HCT116 (cell line): ENCODE measurements around the gene KMT5C. TPM values are rescaled to one million over a fixed set of nuclear protein-coding genes. Genes with fewer than 3 reads are reported as not detected.

Experiments used
- ATAC-seq: fragments of 200-7000 bp; cut with Tn5 transposase; 2 replicates; pipeline ENCODE4 v1.9.1; 2020; ENCODE audit warnings: mild to moderate bottlenecking, moderate library complexity
- BruUV-seq: library from RNA; stranded (reverse); fragments of 400-500 nt; replicated peaks from 2 replicates; lab custom pipeline; 2021; lab: Mats Ljungman, UMichigan
- CTCF ChIA-PET: fragments of 300-600 bp; sonication (Branson Sonifier 250); formaldehyde crosslinking; loops from one replicate; lab custom pipeline; 2021; ENCODE audit warnings: antibody characterized with exemption; lab: Charles Lee
- POLR2A ChIA-PET: fragments of 300-600, 350-600 bp; sonication (Branson Sonifier 250); formaldehyde crosslinking; loops from one replicate; lab custom pipeline; 2021; ENCODE audit warnings: antibody characterized with exemption; lab: Charles Lee
- RAD21 ChIA-PET, 2 experiments: fragments of 300-600 bp; sonication (Branson Sonifier 250); formaldehyde crosslinking; loops; one replicate each; lab custom pipeline; 2023; ENCODE audit warnings: low total read pairs in 2 of 2; ENCODE audit not compliant: uncharacterized antibody in 2 of 2, unreplicated experiment in 2 of 2, low non-redundant PET in 1 of 2; lab: Charles Lee
- DNase-seq: peaks from one replicate; pipeline ENCODE4 v3.0.0-alpha.2; 2010; ENCODE audit warnings: low read depth, low spot score
- H2AFZ ChIP-seq: fragments of 200-600 bp; shearing (Covaris generic), sonication (generic); 2 replicates; pipeline ENCODE4 v1.6.1; 2017; ENCODE audit warnings: low read depth, mixed run types, mixed read lengths, antibody characterized with exemption, low read length; ENCODE audit not compliant: poor library complexity, severe bottlenecking
- H3K27ac ChIP-seq: 2 replicates; pipeline ENCODE4 v1.5.1; 2012; ENCODE audit warnings: low read depth, low read length
- H3K27me3 ChIP-seq: fragments of 200-600 bp; sonication (generic); 2 replicates; pipeline ENCODE4 v1.6.1; 2016; ENCODE audit warnings: mixed run types, low read length, mixed read lengths; ENCODE audit not compliant: insufficient read depth
- H3K36me3 ChIP-seq, 2 experiments: fragments of 200-500 bp in 1 of 2; fragments of 200-600 bp in 1 of 2; sonication (Bioruptor generic) in 1 of 2; sonication (generic) in 1 of 2; 2 replicates each; pipeline versions ENCODE4 v1.5.1 to v1.6.1; 2014 to 2016; ENCODE audit warnings: low read length in 2 of 2, inconsistent platforms in 1 of 2, mixed read lengths in 1 of 2, mixed run types in 1 of 2; ENCODE audit not compliant: insufficient read depth in 2 of 2, control insufficient read depth in 1 of 2
- H3K4me1 ChIP-seq, 2 experiments: fragments of 200-600 bp in 1 of 2; sonication (generic) in 1 of 2; 2 replicates each; pipeline versions ENCODE4 v1.5.1 to v1.6.1; 2012 to 2017; ENCODE audit warnings: low read length in 2 of 2, inconsistent platforms in 1 of 2, mild to moderate bottlenecking in 1 of 2, mixed read lengths in 1 of 2, mixed run types in 1 of 2, moderate library complexity in 1 of 2; ENCODE audit not compliant: insufficient read depth in 2 of 2, control insufficient read depth in 1 of 2
- H3K4me2 ChIP-seq: fragments of 200-600 bp; sonication (generic); 2 replicates; pipeline ENCODE4 v1.6.1; 2017; ENCODE audit warnings: mixed run types, low read length, mixed read lengths
- H3K4me3 ChIP-seq, 2 experiments: fragments of 200-600 bp in 1 of 2; sonication (generic) in 1 of 2; replicated peaks in 1 of 2; 2 replicates each; pipeline ENCODE4 v1.5.1; 2011 to 2016; ENCODE audit warnings: low read length in 2 of 2, control low read depth in 1 of 2, low read depth in 1 of 2, mild to moderate bottlenecking in 1 of 2, mixed read lengths in 1 of 2, mixed run types in 1 of 2
- H3K79me2 ChIP-seq: fragments of 200-600 bp; sonication (generic); 2 replicates; pipeline ENCODE4 v1.6.1; 2017; ENCODE audit warnings: mild to moderate bottlenecking, mixed run types, low read length, moderate library complexity, mixed read lengths; ENCODE audit not compliant: insufficient read depth
- H3K9ac ChIP-seq: fragments of 200-600 bp; sonication (generic); 2 replicates; pipeline ENCODE4 v1.6.1; 2016; ENCODE audit warnings: low read length, mixed read lengths
- H3K9me2 ChIP-seq: fragments of 200-600 bp; sonication (generic), shearing (Covaris generic); 2 replicates; pipeline ENCODE4 v1.6.1; 2017; ENCODE audit warnings: mixed run types, mild to moderate bottlenecking, moderate library complexity; ENCODE audit not compliant: insufficient read depth
- H3K9me3 ChIP-seq, 2 experiments: fragments of 200-500 bp in 1 of 2; fragments of 200-600 bp in 1 of 2; sonication (Bioruptor generic) in 1 of 2; sonication (generic) in 1 of 2; 2 replicates each; pipeline ENCODE4 v1.6.1; 2014 to 2017; ENCODE audit warnings: low read length in 2 of 2, mixed read lengths in 2 of 2, inconsistent platforms in 1 of 2, low read depth in 1 of 2, mild to moderate bottlenecking in 1 of 2, mixed run types in 1 of 2, moderate library complexity in 1 of 2; ENCODE audit not compliant: control insufficient read depth in 1 of 2, insufficient read depth in 1 of 2
- H4K20me1 ChIP-seq: fragments of 200-600 bp; sonication (generic), shearing (Covaris generic); 2 replicates; pipeline ENCODE4 v1.6.1; 2017; ENCODE audit warnings: mixed run types, mild to moderate bottlenecking, moderate library complexity; ENCODE audit not compliant: insufficient read depth
- CBX3 ChIP-seq: IDR thresholded peaks from 2 replicates; pipeline ENCODE4 v1.6.1; 2012; ENCODE audit warnings: low read depth
- ELF1 ChIP-seq: IDR thresholded peaks from 2 replicates; pipeline ENCODE4 v1.6.1; 2012; ENCODE audit warnings: low read depth, borderline replicate concordance
- EZH2phosphoT487 ChIP-seq: fragments of 200-600 bp; IDR thresholded peaks from 2 replicates; pipeline ENCODE4 v1.6.1; 2018; ENCODE audit warnings: antibody characterized with exemption, borderline replicate concordance
- FOSL1 ChIP-seq: IDR thresholded peaks from 2 replicates; pipeline ENCODE4 v1.6.1; 2012; ENCODE audit warnings: low read depth
- JUND ChIP-seq: IDR thresholded peaks from 2 replicates; pipeline ENCODE4 v1.6.1; 2012
- POLR2A ChIP-seq: IDR thresholded peaks from 2 replicates; pipeline ENCODE4 v1.7.0; 2011; ENCODE audit warnings: borderline replicate concordance; ENCODE audit not compliant: insufficient read depth, insufficient read length; ENCODE audit errors: extremely low read depth
- POLR2AphosphoS5 ChIP-seq: IDR thresholded peaks from 2 replicates; pipeline ENCODE4 v1.6.1; 2011; ENCODE audit warnings: mild to moderate bottlenecking, low read depth, low read length, moderate library complexity
- SRF ChIP-seq: IDR thresholded peaks from 2 replicates; pipeline ENCODE4 v1.6.1; 2012; ENCODE audit warnings: low read depth
- TCF7L2 ChIP-seq: IDR thresholded peaks from 2 replicates; pipeline ENCODE4 v1.7.0; 2011; ENCODE audit warnings: borderline replicate concordance, inconsistent platforms; ENCODE audit not compliant: insufficient read depth, insufficient read length; ENCODE audit errors: extremely low read depth
- ZFX ChIP-seq: fragments of 450-650 bp; IDR thresholded peaks from 2 replicates; pipeline ENCODE4 v1.6.1; 2017
- intact Hi-C: fragments of 100-400 bp; cut with micrococcal nuclease; formaldehyde crosslinking; loops from 2 replicates; pipeline ENCODE4 v1.10.0; 2022
- total RNA-seq: library from RNA; stranded (reverse); gene quantifications from one replicate; pipeline ENCODE4 v1.2.1, GENCODE V29; 2021; ENCODE audit not compliant: unreplicated experiment
- TF ChIP-seq, protein P1 (sequence below): IDR thresholded peaks from 2 replicates; pipeline ENCODE4 v1.6.1; 2012; ENCODE audit warnings: low read depth
- TF ChIP-seq, protein P2 (sequence below): IDR thresholded peaks from 2 replicates; pipeline ENCODE4 v1.6.1; 2012
- TF ChIP-seq, protein P3 (sequence below): IDR thresholded peaks from 2 replicates; pipeline ENCODE4 v1.6.1; 2011; ENCODE audit warnings: mild to moderate bottlenecking, low read length, moderate library complexity; ENCODE audit not compliant: insufficient replicate concordance; ENCODE audit errors: extremely low read depth

KMT5C gene
- total RNA-seq, 1 experiment from 2014 or later: 27.5 TPM

DNA sequence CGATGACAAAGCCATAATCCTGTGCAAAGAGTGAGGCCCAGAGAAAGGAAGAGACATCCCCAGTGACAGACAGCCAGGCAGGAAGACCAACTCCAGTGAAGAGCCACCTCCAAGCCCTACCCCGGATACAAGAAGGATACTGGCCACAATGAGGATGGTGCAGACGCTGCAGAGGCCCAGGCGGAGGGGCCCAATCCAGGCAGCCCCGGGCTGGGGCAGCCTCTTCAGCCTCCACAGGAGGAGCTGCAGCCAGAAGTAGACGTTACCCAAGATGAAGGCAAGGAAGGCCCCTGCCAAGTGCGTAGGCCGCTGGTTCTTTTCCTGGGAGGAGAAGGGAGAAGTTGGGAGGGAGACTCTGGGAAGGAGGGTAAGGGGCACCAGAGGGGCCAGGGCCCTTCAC is 23.0 kb upstream of the KMT5C start:
- no peaks in the 10 kb centered on the region for H3K4me1 ChIP-seq
- H3K9ac ChIP-seq: no peak overlapping the region
- no peak overlapping the region for H2AFZ ChIP-seq
- H4K20me1 ChIP-seq: no peaks in the 10 kb centered on the region
- no peak overlapping the region for H3K27ac ChIP-seq
- no peaks in the 10 kb centered on the region for H3K36me3 ChIP-seq
- DNase-seq (no peak), ATAC-seq (no peak)
- no peaks in the 10 kb centered on the region for H3K9me3 ChIP-seq
- no TSS peak for BruUV-seq
- no peak overlapping the region for H3K4me2 ChIP-seq
- no peaks in the 10 kb centered on the region for H3K9me2 ChIP-seq
- intact Hi-C loops: no loop called here
- no peaks in the 10 kb centered on the region for H3K27me3 ChIP-seq
- no peaks in the 10 kb centered on the region for H3K79me2 ChIP-seq
- POLR2A ChIA-PET: no interaction called here
- CTCF ChIA-PET: interaction anchor here (2.5 kb wide), 1 partner anchor 15 kb away, joined by 11 read pairs; no protein-coding TSS in a partner anchor
- H3K4me3 ChIP-seq: no peak overlapping the region
- no peak for TF ChIP-seq POLR2A
- TF ChIP-seq SRF: no peak
- TF ChIP-seq, protein P1, sequence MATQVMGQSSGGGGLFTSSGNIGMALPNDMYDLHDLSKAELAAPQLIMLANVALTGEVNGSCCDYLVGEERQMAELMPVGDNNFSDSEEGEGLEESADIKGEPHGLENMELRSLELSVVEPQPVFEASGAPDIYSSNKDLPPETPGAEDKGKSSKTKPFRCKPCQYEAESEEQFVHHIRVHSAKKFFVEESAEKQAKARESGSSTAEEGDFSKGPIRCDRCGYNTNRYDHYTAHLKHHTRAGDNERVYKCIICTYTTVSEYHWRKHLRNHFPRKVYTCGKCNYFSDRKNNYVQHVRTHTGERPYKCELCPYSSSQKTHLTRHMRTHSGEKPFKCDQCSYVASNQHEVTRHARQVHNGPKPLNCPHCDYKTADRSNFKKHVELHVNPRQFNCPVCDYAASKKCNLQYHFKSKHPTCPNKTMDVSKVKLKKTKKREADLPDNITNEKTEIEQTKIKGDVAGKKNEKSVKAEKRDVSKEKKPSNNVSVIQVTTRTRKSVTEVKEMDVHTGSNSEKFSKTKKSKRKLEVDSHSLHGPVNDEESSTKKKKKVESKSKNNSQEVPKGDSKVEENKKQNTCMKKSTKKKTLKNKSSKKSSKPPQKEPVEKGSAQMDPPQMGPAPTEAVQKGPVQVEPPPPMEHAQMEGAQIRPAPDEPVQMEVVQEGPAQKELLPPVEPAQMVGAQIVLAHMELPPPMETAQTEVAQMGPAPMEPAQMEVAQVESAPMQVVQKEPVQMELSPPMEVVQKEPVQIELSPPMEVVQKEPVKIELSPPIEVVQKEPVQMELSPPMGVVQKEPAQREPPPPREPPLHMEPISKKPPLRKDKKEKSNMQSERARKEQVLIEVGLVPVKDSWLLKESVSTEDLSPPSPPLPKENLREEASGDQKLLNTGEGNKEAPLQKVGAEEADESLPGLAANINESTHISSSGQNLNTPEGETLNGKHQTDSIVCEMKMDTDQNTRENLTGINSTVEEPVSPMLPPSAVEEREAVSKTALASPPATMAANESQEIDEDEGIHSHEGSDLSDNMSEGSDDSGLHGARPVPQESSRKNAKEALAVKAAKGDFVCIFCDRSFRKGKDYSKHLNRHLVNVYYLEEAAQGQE: no peak
- TF ChIP-seq POLR2AphosphoS5: no peak
- no peak for TF ChIP-seq CBX3
- no peak for TF ChIP-seq ZFX
- TF ChIP-seq, protein P2, sequence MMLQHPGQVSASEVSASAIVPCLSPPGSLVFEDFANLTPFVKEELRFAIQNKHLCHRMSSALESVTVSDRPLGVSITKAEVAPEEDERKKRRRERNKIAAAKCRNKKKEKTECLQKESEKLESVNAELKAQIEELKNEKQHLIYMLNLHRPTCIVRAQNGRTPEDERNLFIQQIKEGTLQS: no peak
- TF ChIP-seq EZH2phosphoT487: no peak
- TF ChIP-seq, protein P3, sequence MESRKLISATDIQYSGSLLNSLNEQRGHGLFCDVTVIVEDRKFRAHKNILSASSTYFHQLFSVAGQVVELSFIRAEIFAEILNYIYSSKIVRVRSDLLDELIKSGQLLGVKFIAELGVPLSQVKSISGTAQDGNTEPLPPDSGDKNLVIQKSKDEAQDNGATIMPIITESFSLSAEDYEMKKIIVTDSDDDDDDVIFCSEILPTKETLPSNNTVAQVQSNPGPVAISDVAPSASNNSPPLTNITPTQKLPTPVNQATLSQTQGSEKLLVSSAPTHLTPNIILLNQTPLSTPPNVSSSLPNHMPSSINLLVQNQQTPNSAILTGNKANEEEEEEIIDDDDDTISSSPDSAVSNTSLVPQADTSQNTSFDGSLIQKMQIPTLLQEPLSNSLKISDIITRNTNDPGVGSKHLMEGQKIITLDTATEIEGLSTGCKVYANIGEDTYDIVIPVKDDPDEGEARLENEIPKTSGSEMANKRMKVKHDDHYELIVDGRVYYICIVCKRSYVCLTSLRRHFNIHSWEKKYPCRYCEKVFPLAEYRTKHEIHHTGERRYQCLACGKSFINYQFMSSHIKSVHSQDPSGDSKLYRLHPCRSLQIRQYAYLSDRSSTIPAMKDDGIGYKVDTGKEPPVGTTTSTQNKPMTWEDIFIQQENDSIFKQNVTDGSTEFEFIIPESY: no peak
- TF ChIP-seq TCF7L2: no peak
- TF ChIP-seq JUND: no peak
- no peak for TF ChIP-seq ELF1
- no peak for TF ChIP-seq FOSL1
- RAD21 ChIA-PET: no interaction called here
